ENCODE measurements around the gene DLG4.
A peak's percentile ranks its signal among the peaks of the same experiment; 100 is the strongest.

The DLG4 gene

GRCh38 chr17:7226721-7227710 is 7.4 kb upstream of the DLG4 start:
- DNase-seq: no peak

GRCh38 chr17:7225711-7226331 is 6.2 kb upstream of the DLG4 start:
- no peak for DNase-seq

- DNase-seq: no peak
Observed at GRCh38 chr17:7224661-7225111, 5.0 kb upstream of the DLG4 start.

- no peak for DNase-seq
Observed at GRCh38 chr17:7224110-7224509, 4.5 kb upstream of the DLG4 start.

- no peak for DNase-seq
Observed at GRCh38 chr17:7223375-7223774, 3.7 kb upstream of the DLG4 start.

GRCh38 chr17:7222972-7223292 is 3.3 kb upstream of the DLG4 start:
- no peak for DNase-seq

- no peak for DNase-seq
Observed at GRCh38 chr17:7222093-7222971, 2.7 kb upstream of the DLG4 start.

- DNase-seq: no peak
Observed at GRCh38 chr17:7221278-7222092, 1.8 kb upstream of the DLG4 start.

GRCh38 chr17:7220593-7221277 is 1.1 kb upstream of the DLG4 start:
- DNase-seq: peak; percentile 74

- no peak for DNase-seq
Observed at GRCh38 chr17:7219229-7219811, 316 bp downstream of the DLG4 start.

- no peak for DNase-seq
Observed at GRCh38 chr17:7218758-7219157, 878 bp downstream of the DLG4 start.

GRCh38 chr17:7218166-7218565 is 1.5 kb downstream of the DLG4 start:
- no peak for DNase-seq

GRCh38 chr17:7217113-7217987 is 2.3 kb downstream of the DLG4 start:
- DNase-seq: no peak

- no peak for DNase-seq
Observed at GRCh38 chr17:7216242-7217112, 3.2 kb downstream of the DLG4 start.

- DNase-seq: no peak
Observed at GRCh38 chr17:7215652-7216180, 3.9 kb downstream of the DLG4 start.

GRCh38 chr17:7215136-7215638 is 4.4 kb downstream of the DLG4 start:
- no peak for DNase-seq

- peak; percentile 99 for DNase-seq
Observed at GRCh38 chr17:7214300-7215135, 5.1 kb downstream of the DLG4 start.

- peak; percentile 60 for DNase-seq
Observed at GRCh38 chr17:7213895-7214299, 5.7 kb downstream of the DLG4 start.
